Prostate gland (tissue), 2 donors: ENCODE results near the gene SPOCK1.

Source experiments
- CTCF ChIP-seq, 4 experiments: fragments of 200-600 bp in 2 of 4; fragments of 450-650 bp in 2 of 4; sonication (generic) in 2 of 4; IDR thresholded peaks; 1 replicate in 3 of 4; 2 replicates in 1 of 4; pipeline ENCODE4 v1.5.1; 2016 to 2019; ENCODE audit warnings: antibody characterized with exemption in 4 of 4, mild to moderate bottlenecking in 2 of 4, moderate library complexity in 2 of 4
- POLR2A ChIP-seq: fragments of 450-650 bp; IDR thresholded peaks from one replicate; pipeline ENCODE4 v1.6.1; 2016; ENCODE audit warnings: antibody characterized with exemption, mild to moderate bottlenecking
- POLR2AphosphoS5 ChIP-seq: sonication (generic); formaldehyde crosslinking; IDR thresholded peaks from one replicate; pipeline ENCODE4 v1.6.1; 2017; ENCODE audit warnings: antibody characterized with exemption

GRCh38 chr5:137454671-137455070 is 44.5 kb downstream of the SPOCK1 start:
- TF ChIP-seq CTCF (IDR thresholded peaks at IDR 0.05) (no peak), POLR2AphosphoS5 (no peak), POLR2A (no peak)
